A673 (cell line): ENCODE results near the gene RSRC1. TPM values are rescaled to one million over a fixed set of nuclear protein-coding genes. Genes with fewer than 3 reads are reported as not detected.
A peak's percentile ranks its signal among the peaks of the same experiment; 100 is the strongest.

ENCODE experiments used
- BruUV-seq: library from RNA; stranded (reverse); fragments of 400-500 nt; replicated peaks from 2 replicates; lab custom pipeline; 2021; lab: Mats Ljungman, UMichigan
- CTCF ChIA-PET: fragments of 300-600 bp; sonication (Branson Sonifier 250); formaldehyde crosslinking; loops from one replicate; lab custom pipeline; 2022; ENCODE audit warnings: antibody characterized with exemption; lab: Charles Lee
- POLR2A ChIA-PET: fragments of 300-600 bp; sonication (Branson Sonifier 250); formaldehyde crosslinking; loops from one replicate; lab custom pipeline; 2022; ENCODE audit warnings: antibody characterized with exemption; ENCODE audit not compliant: low non-redundant PET; lab: Charles Lee
- DNase-seq: peaks from one replicate; pipeline ENCODE4 v3.0.0-alpha.2; 2015; ENCODE audit warnings: low spot score
- H3K27ac ChIP-seq: fragments of 200-600 bp; sonication (generic); 2 replicates; pipeline ENCODE4 v1.5.1; 2016; ENCODE audit warnings: mixed run types, low read depth, mild to moderate bottlenecking, mixed read lengths, antibody characterized with exemption, low read length; ENCODE audit not compliant: poor library complexity, severe bottlenecking
- H3K27me3 ChIP-seq: fragments of 200-600 bp; sonication (generic); replicated peaks from 2 replicates; pipeline ENCODE4 v1.6.1; 2017; ENCODE audit warnings: mixed run types, low read depth, mild to moderate bottlenecking, mixed read lengths, antibody characterized with exemption, low read length; ENCODE audit not compliant: insufficient read depth, poor library complexity
- H3K36me3 ChIP-seq: fragments of 200-600 bp; sonication (generic); 2 replicates; pipeline ENCODE4 v1.6.1; 2016; ENCODE audit warnings: mixed run types, mild to moderate bottlenecking, mixed read lengths, antibody characterized with exemption, low read length; ENCODE audit not compliant: insufficient read depth, poor library complexity, severe bottlenecking
- H3K4me1 ChIP-seq: fragments of 200-600 bp; sonication (generic); 2 replicates; pipeline ENCODE4 v1.6.1; 2017; ENCODE audit warnings: mixed run types, mild to moderate bottlenecking, mixed read lengths, antibody characterized with exemption, low read length; ENCODE audit not compliant: insufficient read depth, poor library complexity, severe bottlenecking
- H3K4me3 ChIP-seq: fragments of 200-600 bp; sonication (generic); 2 replicates; pipeline ENCODE4 v1.5.1; 2016; ENCODE audit warnings: low read depth, mixed run types, mild to moderate bottlenecking, mixed read lengths, low read length; ENCODE audit not compliant: poor library complexity, severe bottlenecking
- H3K9me3 ChIP-seq: fragments of 200-600 bp; sonication (generic); 2 replicates; pipeline ENCODE4 v1.6.1; 2016; ENCODE audit warnings: mixed run types, low read depth, mild to moderate bottlenecking, mixed read lengths, antibody characterized with exemption, low read length; ENCODE audit not compliant: poor library complexity, severe bottlenecking
- CTCF ChIP-seq: fragments of 300-800, 200-600 bp; sonication (generic); conservative IDR thresholded peaks from 2 replicates; pipeline ENCODE4 v1.5.1; 2017; ENCODE audit warnings: low read depth, mild to moderate bottlenecking, antibody characterized with exemption, low read length, moderate library complexity, mixed read lengths
- EZH2 ChIP-seq: fragments of 200-600 bp; sonication (generic); IDR thresholded peaks from 2 replicates; pipeline ENCODE4 v1.6.1; 2017; ENCODE audit warnings: borderline replicate concordance, low read depth, mild to moderate bottlenecking, mixed read lengths, antibody characterized with exemption, low read length; ENCODE audit not compliant: poor library complexity, severe bottlenecking
- intact Hi-C: fragments of 100-400 bp; cut with micrococcal nuclease; formaldehyde crosslinking; loops from one replicate; pipeline ENCODE4 v1.10.0; 2022; ENCODE audit not compliant: unreplicated experiment
- total RNA-seq: library from RNA; stranded (reverse); gene quantifications from 2 replicates; pipeline ENCODE4 v1.2.3, GENCODE V29; 2021

The RSRC1 gene
- total RNA-seq, 1 experiment from 2014 or later, result 59.4 TPM

- CTCF ChIA-PET, result no interaction called here
- DNase-seq, result no peak
- TF ChIP-seq CTCF (no peak), EZH2 (no peak)
Observed at GRCh38 chr3:158360756-158361448, 251.0 kb downstream of the RSRC1 start.

GRCh38 chr3:158368271-158368670, 258.4 kb downstream of the RSRC1 start:
- no peak for DNase-seq
- Histone ChIP-seq H3K27me3 (no peaks in the 10 kb centered on the region), H3K4me3 (no peak overlapping the region)

More at GRCh38 chr3:158360756-158361448, 251.0 kb downstream of the RSRC1 start:
- H3K4me1 ChIP-seq, result no peaks in the 10 kb centered on the region
- intact Hi-C loops, result no loop called here
- POLR2A ChIA-PET, result no interaction called here
- no peaks in the 10 kb centered on the region for H3K9me3 ChIP-seq
- no peaks in the 10 kb centered on the region for H3K36me3 ChIP-seq
- H3K27me3 ChIP-seq, result no peaks in the 10 kb centered on the region
- no peak overlapping the region for H3K4me3 ChIP-seq
- H3K27ac ChIP-seq, result no peak overlapping the region
- no TSS peak for BruUV-seq

GRCh38 chr3:158369279-158369678, 259.4 kb downstream of the RSRC1 start:
- ChIA-PET CTCF (no interaction called here), POLR2A (no interaction called here)
- no peaks in the 10 kb centered on the region for H3K27me3 ChIP-seq
- TF ChIP-seq EZH2 (no peak), CTCF (no peak)
- peak; percentile 1 for DNase-seq
- H3K4me1 ChIP-seq, result no peaks in the 10 kb centered on the region
- no peaks in the 10 kb centered on the region for H3K9me3 ChIP-seq
- BruUV-seq, result no TSS peak
- H3K4me3 ChIP-seq, result no peak overlapping the region
- intact Hi-C loops, result no loop called here
- no peak overlapping the region for H3K27ac ChIP-seq
- H3K36me3 ChIP-seq, result no peaks in the 10 kb centered on the region

More at GRCh38 chr3:158368271-158368670, 258.4 kb downstream of the RSRC1 start:
- Histone ChIP-seq H3K27ac (no peak overlapping the region), H3K9me3 (no peaks in the 10 kb centered on the region), H3K4me1 (no peaks in the 10 kb centered on the region), H3K36me3 (no peaks in the 10 kb centered on the region)
- POLR2A ChIA-PET, result no interaction called here
- no peak for TF ChIP-seq EZH2
- no peak for TF ChIP-seq CTCF
- intact Hi-C loops, result no loop called here
- CTCF ChIA-PET, result no interaction called here
- no TSS peak for BruUV-seq
